CD4-positive, alpha-beta T cell treated with Interleukin-1 beta for 1 hour (primary cell): ENCODE data around the gene MEF2C.
"Not testable (repeated sequence)": the region's sequence is repeated elsewhere in the genome, so short reads cannot be mapped to it uniquely, and the experiment has no call there.

ENCODE experiments used
- DNase-seq, 2 donors: peaks; one replicate each; pipeline ENCODE4 v3.0.0-alpha.2; 2020 to 2022

The MEF2C gene

DNA sequence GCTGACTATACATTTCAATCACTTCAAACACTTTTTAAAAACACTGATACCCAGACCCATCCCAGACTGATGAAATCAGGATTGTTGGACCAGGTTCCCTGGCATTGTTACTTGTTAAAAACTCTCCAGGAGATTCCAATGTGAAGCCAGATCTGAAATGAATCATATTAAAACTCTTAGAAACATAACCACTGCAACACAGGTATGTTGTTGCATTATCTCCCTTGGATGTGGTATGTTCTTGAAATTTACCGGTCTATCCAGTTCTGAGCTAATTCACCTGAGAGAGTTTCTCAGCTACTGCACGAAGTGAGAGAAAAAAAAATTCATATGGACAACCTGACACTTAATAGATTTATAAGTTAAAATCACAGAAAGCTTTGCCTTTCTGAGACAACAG is 21.8 kb downstream of the MEF2C start:
- DNase-seq: no peak

DNA sequence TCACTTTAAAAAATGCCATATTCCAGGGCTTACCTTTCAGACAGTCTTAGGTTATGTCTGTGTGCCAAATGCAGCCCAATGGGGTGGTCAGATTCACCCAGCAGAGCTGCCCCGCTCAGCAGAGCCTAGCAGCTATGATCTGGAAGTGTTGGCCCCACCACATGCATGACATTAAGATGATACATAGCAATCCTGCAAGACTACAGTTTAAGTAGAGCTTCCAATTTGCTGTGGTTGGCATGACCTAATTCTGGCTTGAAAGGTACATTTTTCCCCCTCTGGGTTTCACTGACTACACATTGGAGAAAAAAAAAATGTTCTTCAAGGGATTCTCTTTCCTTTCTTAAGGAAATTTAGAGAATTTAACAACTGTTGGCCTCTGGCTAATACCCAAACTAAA is 22.5 kb downstream of the MEF2C start:
- DNase-seq: no peak

DNA sequence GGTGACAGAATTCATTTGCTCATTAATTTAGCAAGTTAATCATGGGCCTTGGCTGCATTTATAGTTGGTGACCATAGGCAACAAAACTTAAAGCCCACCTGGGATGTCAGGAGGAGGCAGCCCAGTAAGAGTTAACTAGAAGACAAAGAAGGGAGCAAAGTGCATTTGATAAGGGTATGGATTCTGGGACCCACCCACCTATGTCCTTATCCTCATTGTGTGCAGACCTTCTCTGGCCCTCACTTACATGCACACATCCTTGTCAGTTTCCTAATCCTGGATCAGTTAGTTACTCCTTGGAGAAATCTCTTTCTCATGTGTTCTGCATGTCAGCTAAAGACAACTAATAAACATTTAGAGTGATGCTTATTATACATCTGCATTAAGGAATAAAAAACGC is 24.6 kb downstream of the MEF2C start:
- DNase-seq: no peak

DNA sequence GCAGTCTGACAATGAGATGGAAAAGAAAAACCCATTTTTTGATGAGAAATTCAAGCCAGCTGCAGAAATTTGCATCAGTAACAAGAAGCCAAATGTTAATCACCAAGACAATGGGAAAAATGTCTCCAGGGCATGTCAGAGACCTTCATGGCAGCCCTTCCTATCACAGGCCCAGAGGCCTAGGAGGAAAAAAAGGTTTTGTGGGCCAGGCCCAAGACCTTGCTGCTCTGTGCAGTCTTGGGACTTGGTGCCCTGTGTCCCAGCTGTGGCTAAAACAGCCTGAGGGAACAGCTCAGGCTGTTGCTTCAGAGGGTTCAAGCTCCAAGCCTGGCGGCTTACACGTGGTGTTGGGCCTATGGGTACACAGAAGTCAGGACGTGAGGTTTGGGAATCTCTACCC is 26.6 kb downstream of the MEF2C start:
- DNase-seq: not testable (repeated sequence)

GRCh38 chr5:88854769-88855168 is 28.2 kb downstream of the MEF2C start:
- no peak for DNase-seq

DNA sequence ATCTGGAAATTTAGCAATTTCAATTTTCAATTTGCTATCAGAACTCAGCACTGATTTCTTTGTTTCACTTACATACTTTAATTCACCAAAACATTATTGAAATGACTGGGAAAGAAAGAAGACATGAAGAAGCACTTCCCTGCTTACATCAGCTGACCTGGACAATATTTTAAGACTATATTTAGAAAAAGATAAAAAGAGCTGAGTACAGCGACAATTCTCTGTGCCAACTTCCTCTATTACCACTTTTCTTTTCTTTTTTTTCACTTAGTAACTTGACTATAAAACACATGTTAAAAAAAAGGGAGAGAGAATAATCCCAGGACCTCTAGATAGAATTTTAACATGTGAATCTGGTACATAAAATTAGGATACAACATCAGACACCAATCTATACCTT is 35.6 kb downstream of the MEF2C start:
- DNase-seq: no peak

GRCh38 chr5:88846434-88846833 is 36.5 kb downstream of the MEF2C start:
- DNase-seq: no peak

DNA sequence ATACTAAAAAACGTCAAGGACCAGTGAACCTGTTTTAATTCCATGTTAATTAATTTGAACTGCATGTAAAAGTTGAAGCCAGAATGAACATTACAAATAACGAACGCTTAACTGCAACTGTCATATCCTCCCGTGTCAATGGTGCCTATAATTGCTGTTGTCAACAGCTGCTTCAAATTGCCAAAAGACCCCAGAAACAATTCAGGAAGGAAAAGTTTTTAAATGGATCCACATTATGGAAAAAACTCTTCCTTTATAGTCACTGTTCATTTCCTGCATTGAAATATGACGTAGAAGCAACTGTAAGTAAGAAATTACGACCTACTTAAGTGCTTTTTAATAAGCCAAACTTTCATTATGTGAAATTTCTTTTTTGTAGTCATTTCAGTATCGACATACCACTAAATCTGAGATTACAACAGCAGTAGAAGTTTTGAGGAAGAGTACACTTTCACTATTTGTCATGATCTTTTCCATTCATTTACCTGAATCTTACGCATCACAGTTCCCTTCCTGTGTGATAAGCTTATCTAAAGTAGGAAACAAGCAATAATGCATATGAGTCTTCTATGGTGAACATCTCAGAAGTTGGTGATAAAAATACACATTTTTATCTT is 37.8 kb downstream of the MEF2C start:
- no peak for DNase-seq

DNA sequence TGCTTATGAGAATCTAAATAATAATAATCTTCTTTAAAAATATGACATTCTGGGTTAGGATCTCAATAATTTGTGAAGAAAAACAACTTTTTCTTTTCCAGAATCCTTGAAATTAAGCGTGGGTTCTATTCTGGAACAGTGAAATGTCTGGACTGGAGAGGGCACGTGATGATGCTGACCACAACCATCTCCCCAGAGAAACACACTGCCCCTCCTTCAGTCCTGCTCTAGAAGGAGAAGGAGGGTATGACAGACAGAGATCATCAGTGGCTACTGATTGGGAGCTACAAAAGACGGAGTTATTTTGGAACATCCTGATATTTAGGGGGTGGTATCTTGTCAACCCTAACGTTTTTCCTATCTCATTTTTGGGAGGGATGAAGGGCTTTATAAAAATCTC is 40.2 kb downstream of the MEF2C start:
- no peak for DNase-seq

- DNase-seq: no peak
Measured at GRCh38 chr5:88841212-88841611, 41.8 kb downstream of the MEF2C start.

DNA sequence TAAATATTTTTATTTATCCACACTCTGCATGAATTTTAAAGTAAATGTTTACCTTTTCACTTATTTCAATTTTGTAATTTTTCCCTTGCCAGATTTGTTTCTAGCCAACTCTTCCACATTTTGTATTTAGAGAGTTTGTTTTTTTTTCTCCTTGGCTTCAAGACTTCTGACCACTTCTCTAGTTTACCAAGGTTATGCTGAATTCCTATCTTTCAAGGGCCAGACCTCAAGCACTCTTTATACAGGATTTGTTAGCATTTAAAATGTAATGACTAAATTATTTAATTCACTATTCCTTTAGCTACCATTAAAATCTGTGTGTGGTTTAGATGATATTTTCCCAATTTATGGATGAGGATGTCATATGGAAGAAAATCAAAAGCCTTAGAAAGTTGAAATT is 42.5 kb downstream of the MEF2C start:
- no peak for DNase-seq

DNA sequence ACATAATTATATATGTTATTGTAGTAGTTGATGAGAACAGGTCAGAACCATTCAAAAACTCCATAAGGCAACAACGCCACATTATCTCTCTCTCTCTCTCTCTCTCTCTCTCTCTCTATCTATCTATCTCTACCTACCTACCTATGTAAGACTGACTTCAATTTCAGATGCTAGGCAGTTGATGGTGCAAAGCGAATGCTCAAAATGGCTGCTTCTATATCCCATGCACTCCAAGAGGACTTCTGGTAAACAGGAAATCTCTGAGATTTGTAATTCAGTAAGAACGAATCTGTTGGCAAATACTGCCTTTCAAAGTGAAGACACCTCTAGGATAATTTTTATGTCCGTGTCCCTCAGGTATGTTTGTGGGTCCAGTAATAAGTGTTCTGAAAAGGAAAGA is 43.7 kb downstream of the MEF2C start:
- DNase-seq: no peak

DNA sequence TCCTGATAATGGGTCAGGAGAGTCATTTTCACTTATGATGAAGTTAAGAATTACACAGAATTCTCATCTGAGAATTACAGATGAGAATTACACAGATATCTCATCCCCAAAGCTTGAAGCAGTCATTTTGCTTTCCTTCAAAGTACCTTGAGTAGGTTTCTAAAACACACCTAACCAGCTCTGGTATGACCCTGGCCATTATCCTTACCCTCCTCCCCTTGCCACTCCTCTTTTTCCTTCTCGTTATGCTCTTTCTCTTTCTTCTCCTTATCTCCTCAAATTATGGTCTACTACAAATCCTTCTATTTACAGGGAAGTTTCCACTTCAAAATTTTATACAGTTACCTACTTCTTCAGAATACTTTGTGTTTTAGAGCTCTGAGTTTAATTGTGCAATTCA is 44.5 kb downstream of the MEF2C start:
- DNase-seq: no peak

DNA sequence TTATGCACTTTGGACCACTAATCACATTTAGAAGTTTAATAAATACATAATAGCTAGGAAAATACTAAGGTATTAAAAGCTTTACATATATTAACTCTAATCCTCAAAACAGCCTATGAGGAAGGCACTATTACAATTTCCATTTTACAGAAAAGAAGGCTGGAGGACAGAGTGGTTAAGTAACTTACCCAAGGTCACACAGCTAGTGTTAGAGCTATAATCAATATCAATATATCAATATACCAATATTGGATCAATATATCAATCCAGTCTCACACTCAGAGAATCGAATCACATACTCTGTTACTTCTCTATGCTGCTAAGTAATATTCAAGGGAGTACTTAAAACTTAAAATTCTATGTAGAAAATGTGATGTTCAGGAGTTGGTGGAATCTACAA is 45.2 kb downstream of the MEF2C start:
- DNase-seq: no peak

DNA sequence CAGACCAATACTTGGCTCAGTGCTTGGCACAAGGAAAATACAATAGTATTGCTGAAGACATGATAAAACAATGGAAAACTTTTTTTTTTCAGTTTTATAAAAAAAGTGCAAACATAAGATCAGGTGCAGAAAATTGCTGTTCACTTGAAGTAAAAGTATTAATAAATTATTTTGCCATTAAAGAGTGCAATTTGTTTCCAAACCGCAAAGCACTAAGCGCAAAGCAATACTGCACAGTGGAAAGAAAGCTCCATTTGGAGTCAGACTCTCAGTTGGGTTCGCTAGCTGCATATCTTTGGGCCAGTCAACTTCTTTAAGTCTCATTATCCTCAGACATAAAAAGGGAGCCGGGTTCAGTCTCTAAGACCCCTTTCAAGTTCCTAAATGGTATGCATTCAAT is 45.8 kb downstream of the MEF2C start:
- DNase-seq: no peak

- DNase-seq: no peak
Measured at GRCh38 chr5:88836195-88836838, 46.7 kb downstream of the MEF2C start.

- no peak for DNase-seq
Measured at GRCh38 chr5:88834499-88834898, 48.5 kb downstream of the MEF2C start.

DNA sequence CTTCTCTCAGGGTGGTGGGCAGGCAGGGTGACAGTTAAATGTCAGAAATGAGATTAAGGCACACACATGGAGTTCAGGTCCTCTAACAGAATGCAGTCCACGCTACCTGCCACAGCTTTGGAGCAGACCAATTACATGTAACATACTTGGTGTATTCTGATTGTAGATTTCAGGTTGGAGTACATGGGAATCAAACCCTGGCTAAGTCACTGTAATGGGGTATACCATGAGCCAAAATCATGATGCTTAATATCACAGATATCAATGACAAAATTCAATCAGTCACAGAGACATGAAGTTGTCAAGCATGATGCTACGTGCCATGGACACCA is 48.9 kb downstream of the MEF2C start:
- no peak for DNase-seq

GRCh38 chr5:88833371-88834130 is 49.4 kb downstream of the MEF2C start:
- peak in 1 of 2 donors; percentile 21 for DNase-seq

GRCh38 chr5:88831816-88832215 is 51.2 kb downstream of the MEF2C start:
- DNase-seq: no peak

DNA sequence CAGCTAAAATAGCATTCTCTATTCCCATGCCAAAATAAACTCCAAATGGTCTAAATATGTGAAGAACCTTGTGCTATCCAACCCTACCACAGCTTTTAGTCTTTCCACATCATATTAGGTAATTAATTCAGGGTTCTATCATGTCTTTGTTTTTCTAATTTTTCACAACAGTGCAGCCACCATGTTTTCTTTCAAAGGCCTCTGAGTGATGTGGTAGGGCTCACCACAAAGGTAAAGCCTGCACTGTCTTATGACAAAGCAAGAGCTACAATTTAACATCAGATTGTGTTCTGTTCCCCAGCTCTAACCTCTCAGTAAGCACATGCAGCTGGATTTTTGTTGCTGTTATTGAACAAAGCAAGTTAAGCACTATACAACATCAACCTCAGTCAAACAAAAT is 52.4 kb downstream of the MEF2C start:
- no peak for DNase-seq

- no peak for DNase-seq
Measured at GRCh38 chr5:88829775-88830174, 53.2 kb downstream of the MEF2C start.

- peak; percentile 1 to 43 for DNase-seq
Measured at GRCh38 chr5:88829054-88829453, 53.9 kb downstream of the MEF2C start.

- DNase-seq: no peak
Measured at GRCh38 chr5:88827997-88828396, 55.0 kb downstream of the MEF2C start.
